Smooth muscle cell (in vitro differentiated cells): Measurements from ENCODE around the gene TBXAS1. TPM values are rescaled to one million over a fixed set of nuclear protein-coding genes. Genes with fewer than 3 reads are reported as not detected.

Source experiments
- DNase-seq: peaks from one replicate; lab custom pipeline; 2025; ENCODE audit not compliant: unreplicated experiment; lab: John Stamatoyannopoulos, UW
- H2AFZ ChIP-seq: fragments of 200-600 bp; sonication (generic); 2 replicates; pipeline ENCODE4 v1.6.0; 2016; ENCODE audit warnings: antibody characterized with exemption, low read depth, mild to moderate bottlenecking
- H3F3A ChIP-seq: fragments of 200-600 bp; sonication (generic); 2 replicates; pipeline ENCODE4 v1.6.0; 2017; ENCODE audit warnings: antibody characterized with exemption, low read depth
- H3K27ac ChIP-seq: fragments of 200-600 bp; sonication (generic); 2 replicates; pipeline ENCODE4 v1.5.1; 2016; ENCODE audit warnings: low read depth, mild to moderate bottlenecking
- H3K27me3 ChIP-seq: fragments of 200-600 bp; sonication (generic); 2 replicates; pipeline ENCODE4 v1.6.1; 2016; ENCODE audit warnings: low read depth, mild to moderate bottlenecking
- H3K36me3 ChIP-seq: fragments of 200-600 bp; sonication (generic); 2 replicates; pipeline ENCODE4 v1.5.1; 2016; ENCODE audit warnings: low read depth
- H3K4me1 ChIP-seq: fragments of 200-600 bp; sonication (generic); 2 replicates; pipeline ENCODE4 v1.5.1; 2016; ENCODE audit warnings: low read depth
- H3K4me2 ChIP-seq: fragments of 200-600 bp; sonication (generic); 2 replicates; pipeline ENCODE4 v1.6.0; 2016; ENCODE audit warnings: mild to moderate bottlenecking
- H3K4me3 ChIP-seq: fragments of 200-600 bp; sonication (generic); 2 replicates; pipeline ENCODE4 v1.5.1; 2016; ENCODE audit warnings: mild to moderate bottlenecking
- H3K79me2 ChIP-seq: fragments of 200-600 bp; sonication (generic); 2 replicates; pipeline ENCODE4 v1.6.0; 2016; ENCODE audit warnings: low read depth, mild to moderate bottlenecking
- H3K9ac ChIP-seq: fragments of 200-600 bp; sonication (generic); 2 replicates; pipeline ENCODE4 v1.6.0; 2016; ENCODE audit warnings: low read depth
- H3K9me3 ChIP-seq: fragments of 200-600 bp; sonication (generic); replicated peaks from 2 replicates; pipeline ENCODE4 v1.5.1; 2016; ENCODE audit warnings: low read depth
- H4K20me1 ChIP-seq: fragments of 200-600 bp; sonication (generic); 2 replicates; pipeline ENCODE4 v1.6.0; 2016; ENCODE audit warnings: low read depth
- WGBS: methylation state at CpG from one replicate; pipeline ENCODE4 v1.1.7; 2016; ENCODE audit warnings: low lambda C conversion rate; 5-methylcytosine and 5-hydroxymethylcytosine counted together
- polyA plus RNA-seq: library from polyadenylated mRNA; unstranded; fragments of >200 nt; fragmentation: Nextera tagmentation; extraction: Ambion mirVana; gene quantifications from 2 replicates; pipeline ENCODE4 v1.2.1, GENCODE V29; 2016
- total RNA-seq: library from RNA; depleted of rRNA; stranded (reverse); fragments of >200 nt; gene quantifications from 2 replicates; pipeline ENCODE4 v1.2.3, GENCODE V29; 2014
- TF ChIP-seq, protein P1 (sequence below): fragments of 200-600 bp; sonication (generic); IDR thresholded peaks from 2 replicates; pipeline ENCODE4 v1.5.1; 2017; ENCODE audit warnings: borderline replicate concordance, mild to moderate bottlenecking, antibody characterized with exemption; ENCODE audit not compliant: insufficient read depth, poor library complexity, severe bottlenecking

The TBXAS1 gene
- total and polyA plus RNA-seq, 2 experiments from 2014 or later, result 0.51 TPM; not detected in 1

DNA sequence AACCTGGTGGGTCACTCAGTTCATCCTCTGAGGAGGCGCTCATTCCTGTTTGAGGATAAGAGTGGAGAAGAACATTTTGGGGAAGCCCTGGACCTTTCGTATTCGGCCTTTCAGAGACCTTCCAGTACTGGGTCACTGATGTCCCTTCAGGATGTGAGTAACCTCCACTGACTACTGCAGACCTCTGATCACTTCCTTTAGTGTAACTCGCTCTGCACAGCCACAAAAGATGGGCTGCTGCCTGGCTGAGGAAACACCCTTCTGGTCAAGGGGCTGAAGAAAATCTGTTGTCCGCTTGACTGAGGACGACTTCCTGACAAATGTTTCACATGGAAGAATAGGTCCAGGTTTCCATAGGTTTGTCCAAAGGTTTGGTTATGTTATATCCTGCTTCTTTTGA lies 15.9 kb upstream of the TBXAS1 start:
- Histone ChIP-seq H3K79me2 (no peaks in the 10 kb centered on the region), H3K36me3 (no peaks in the 10 kb centered on the region), H3K27ac (no peak overlapping the region), H3K4me2 (no peak overlapping the region), H3K27me3 (no peaks in the 10 kb centered on the region), H3F3A (no peaks in the 10 kb centered on the region), H3K4me1 (no peaks in the 10 kb centered on the region), H3K9me3 (no peaks in the 10 kb centered on the region), H3K9ac (no peak overlapping the region), H4K20me1 (no peaks in the 10 kb centered on the region), H3K4me3 (no peak overlapping the region), H2AFZ (no peak overlapping the region)
- DNase-seq, result no peak
- 92% methylated on average over 6 of the region's 6 CpGs for WGBS
- TF ChIP-seq, protein P1, sequence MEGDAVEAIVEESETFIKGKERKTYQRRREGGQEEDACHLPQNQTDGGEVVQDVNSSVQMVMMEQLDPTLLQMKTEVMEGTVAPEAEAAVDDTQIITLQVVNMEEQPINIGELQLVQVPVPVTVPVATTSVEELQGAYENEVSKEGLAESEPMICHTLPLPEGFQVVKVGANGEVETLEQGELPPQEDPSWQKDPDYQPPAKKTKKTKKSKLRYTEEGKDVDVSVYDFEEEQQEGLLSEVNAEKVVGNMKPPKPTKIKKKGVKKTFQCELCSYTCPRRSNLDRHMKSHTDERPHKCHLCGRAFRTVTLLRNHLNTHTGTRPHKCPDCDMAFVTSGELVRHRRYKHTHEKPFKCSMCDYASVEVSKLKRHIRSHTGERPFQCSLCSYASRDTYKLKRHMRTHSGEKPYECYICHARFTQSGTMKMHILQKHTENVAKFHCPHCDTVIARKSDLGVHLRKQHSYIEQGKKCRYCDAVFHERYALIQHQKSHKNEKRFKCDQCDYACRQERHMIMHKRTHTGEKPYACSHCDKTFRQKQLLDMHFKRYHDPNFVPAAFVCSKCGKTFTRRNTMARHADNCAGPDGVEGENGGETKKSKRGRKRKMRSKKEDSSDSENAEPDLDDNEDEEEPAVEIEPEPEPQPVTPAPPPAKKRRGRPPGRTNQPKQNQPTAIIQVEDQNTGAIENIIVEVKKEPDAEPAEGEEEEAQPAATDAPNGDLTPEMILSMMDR, result no peak

DNA sequence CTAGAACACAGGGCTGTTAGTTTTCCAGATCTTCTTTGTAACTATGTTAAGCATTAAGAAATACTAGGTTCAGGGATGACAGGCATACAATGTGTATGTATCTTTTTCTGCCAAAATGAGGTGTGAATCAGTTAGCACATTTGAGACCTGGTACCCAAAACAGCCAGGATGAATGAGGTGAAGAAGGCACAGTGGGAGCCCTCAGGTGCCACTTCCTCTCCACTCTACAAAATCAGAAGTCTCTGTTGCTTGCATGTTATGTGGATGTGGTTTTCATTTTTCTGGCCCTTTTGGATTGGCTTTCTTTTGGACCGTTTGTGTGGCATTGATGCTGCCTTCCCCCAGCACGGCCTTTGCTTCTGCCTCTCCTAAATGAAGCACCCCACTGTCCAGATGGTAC lies 15.4 kb upstream of the TBXAS1 start:
- H3K9ac ChIP-seq, result no peak overlapping the region
- H3K4me2 ChIP-seq, result no peak overlapping the region
- no peaks in the 10 kb centered on the region for H3K79me2 ChIP-seq
- WGBS, result 84% methylated on average over 2 of the region's 2 CpGs
- no peaks in the 10 kb centered on the region for H3K4me1 ChIP-seq
- no peak overlapping the region for H3K27ac ChIP-seq
- no peaks in the 10 kb centered on the region for H3K36me3 ChIP-seq
- no peak overlapping the region for H2AFZ ChIP-seq
- H3K4me3 ChIP-seq, result no peak overlapping the region
- DNase-seq, result no peak
- H3F3A ChIP-seq, result no peaks in the 10 kb centered on the region
- H4K20me1 ChIP-seq, result no peaks in the 10 kb centered on the region
- TF ChIP-seq, protein P1, result no peak
- H3K27me3 ChIP-seq, result no peaks in the 10 kb centered on the region
- no peaks in the 10 kb centered on the region for H3K9me3 ChIP-seq

DNA sequence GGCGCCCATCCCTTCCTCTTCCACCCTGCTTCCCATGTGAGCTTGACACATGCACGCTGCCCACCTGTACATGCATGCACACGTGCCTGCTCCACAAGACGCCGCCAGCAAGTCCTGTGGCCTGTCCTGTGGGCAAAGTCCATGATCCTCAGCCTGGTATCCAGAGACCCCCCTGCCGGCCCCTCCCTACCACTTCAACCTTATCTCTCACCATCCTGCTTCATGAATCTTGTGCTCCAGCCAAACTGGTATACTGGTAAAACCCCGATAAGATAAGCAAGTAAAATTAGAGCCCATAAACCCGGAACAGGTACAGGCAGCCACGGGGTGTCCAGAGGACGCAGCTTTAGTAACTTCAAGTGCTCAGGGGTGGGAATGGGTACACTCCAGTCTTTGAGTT lies 11.8 kb upstream of the TBXAS1 start:
- H3F3A ChIP-seq, result no peaks in the 10 kb centered on the region
- H3K27ac ChIP-seq, result no peak overlapping the region
- WGBS, result 95% methylated on average over 10 of the region's 10 CpGs
- TF ChIP-seq, protein P1, result no peak
- H3K4me1 ChIP-seq, result no peaks in the 10 kb centered on the region
- no peak overlapping the region for H3K4me2 ChIP-seq
- no peaks in the 10 kb centered on the region for H3K79me2 ChIP-seq
- H3K36me3 ChIP-seq, result no peaks in the 10 kb centered on the region
- H3K27me3 ChIP-seq, result no peaks in the 10 kb centered on the region
- no peaks in the 10 kb centered on the region for H4K20me1 ChIP-seq
- no peak for DNase-seq
- H3K4me3 ChIP-seq, result no peak overlapping the region
- no peak overlapping the region for H2AFZ ChIP-seq
- H3K9ac ChIP-seq, result no peak overlapping the region
- no peaks in the 10 kb centered on the region for H3K9me3 ChIP-seq

DNA sequence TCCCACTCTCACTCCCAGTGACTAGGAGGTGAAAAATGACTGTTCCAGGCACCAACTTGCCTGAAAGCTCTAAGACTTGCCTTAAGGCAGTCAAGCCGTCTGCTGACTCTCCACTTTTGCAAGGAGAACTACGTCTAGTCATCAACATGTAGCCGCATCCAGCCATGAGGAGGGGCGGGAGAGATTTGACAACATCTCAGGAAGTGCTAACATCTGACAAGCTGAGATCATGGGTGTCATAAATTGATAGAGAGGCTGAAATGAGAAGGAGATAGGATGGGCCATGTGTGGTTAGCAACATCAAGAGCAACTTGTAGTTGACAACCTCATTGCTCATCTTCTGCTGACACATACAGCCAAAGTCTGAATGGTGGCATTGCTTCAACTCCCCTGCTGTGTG lies 9.0 kb upstream of the TBXAS1 start:
- Histone ChIP-seq H3K4me2 (no peak overlapping the region), H3K36me3 (no peaks in the 10 kb centered on the region), H3K9ac (no peak overlapping the region), H3K9me3 (no peaks in the 10 kb centered on the region), H3K4me1 (no peaks in the 10 kb centered on the region), H3K4me3 (no peak overlapping the region), H3K27me3 (no peaks in the 10 kb centered on the region), H3K79me2 (no peaks in the 10 kb centered on the region), H3F3A (peaks cover under 1% of the 10 kb centered on the region), H4K20me1 (no peaks in the 10 kb centered on the region), H3K27ac (no peak overlapping the region), H2AFZ (no peak overlapping the region)
- 82% methylated on average over 4 of the region's 4 CpGs for WGBS
- DNase-seq, result no peak
- TF ChIP-seq, protein P1, result no peak
